ENCODE measurements around the gene HACD3. TPM values are rescaled to one million over a fixed set of nuclear protein-coding genes. Genes with fewer than 3 reads are reported as not detected.
A peak's percentile ranks its signal among the peaks of the same experiment; 100 is the strongest.
"Not testable (repeated sequence)": the region's sequence is repeated elsewhere in the genome, so short reads cannot be mapped to it uniquely, and the experiment has no call there.

Gene HACD3
- total RNA-seq, 1 experiment from 2014 or later: 133 TPM

DNA sequence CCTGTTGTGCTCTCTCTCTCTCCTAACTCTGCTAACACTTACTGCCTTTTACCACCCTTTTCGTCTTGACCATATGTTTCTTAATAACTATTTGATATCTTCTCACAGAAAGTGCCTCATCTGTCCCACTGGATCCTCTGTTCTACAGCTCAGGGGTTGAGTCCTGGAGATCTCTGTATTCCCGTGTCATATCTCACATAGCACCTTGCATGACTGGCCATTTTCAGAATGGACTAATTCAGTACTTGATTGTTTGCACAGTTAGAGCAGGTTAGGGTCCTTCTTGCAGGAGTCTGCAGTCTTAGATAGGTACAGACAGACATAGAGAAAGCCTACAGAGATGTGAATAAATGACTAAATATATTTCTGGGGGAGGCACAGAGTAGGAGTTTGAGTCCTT lies 20.9 kb downstream of the HACD3 start:
- Histone ChIP-seq H3K23ac (ENCODE audit: insufficient read length, low read depth, low read length) (no peak overlapping the region), H4K8ac (replicated peaks; ENCODE audit: insufficient read length, low read depth, low read length) (no peak overlapping the region), H3K18ac (ENCODE audit: insufficient read length, low read depth, low read length) (no peak overlapping the region), H4K91ac (ENCODE audit: insufficient read length, low read depth, low read length) (no peak overlapping the region), H3K4me1 (ENCODE audit: insufficient read depth, low read length) (peaks cover 6% of the 10 kb centered on the region; the same call in 1 of the 2 replicates), H3K9me3 (ENCODE audit: control insufficient read depth, low read depth, low read length) (no peaks in the 10 kb centered on the region), H2BK120ac (ENCODE audit: low read depth, low read length, poor library complexity, severe bottlenecking) (no peak overlapping the region), H2BK5ac (ENCODE audit: insufficient read length, low read length) (no peak overlapping the region), H3K27me3 (ENCODE audit: insufficient read depth, low read length) (no peaks in the 10 kb centered on the region), H3K4ac (ENCODE audit: low read depth, low read length) (no peak overlapping the region), H3K79me2 (ENCODE audit: insufficient read depth, low read length) (peaks cover 2% of the 10 kb centered on the region; the same call in 1 of the 2 replicates), H3K79me1 (ENCODE audit: insufficient read depth, low read depth, low read length, poor library complexity, severe bottlenecking) (peaks cover 11% of the 10 kb centered on the region), H2AFZ (ENCODE audit: low read length) (no peak overlapping the region), H3K14ac (ENCODE audit: insufficient read depth, low read length) (no peak overlapping the region), H2BK20ac (ENCODE audit: low read depth, low read length, poor library complexity, severe bottlenecking) (no peak overlapping the region), H2BK15ac (ENCODE audit: low read depth, low read length) (no peak overlapping the region), H3K4me2 (ENCODE audit: insufficient read depth, insufficient read length, low read length) (no peak overlapping the region), H3K9ac (ENCODE audit: extremely low read depth, insufficient read length, low read length) (no peak overlapping the region), H4K5ac (ENCODE audit: insufficient read length, low read depth, low read length) (no peak overlapping the region), H3T11ph (ENCODE audit: low read length) (no peak overlapping the region), H3K56ac (ENCODE audit: insufficient read length, low read depth, low read length) (no peak overlapping the region), H2BK12ac (ENCODE audit: insufficient read length, low read depth, low read length) (no peak overlapping the region), H4K20me1 (ENCODE audit: control insufficient read depth, insufficient read depth, insufficient read length) (no peaks in the 10 kb centered on the region), H3K27ac (ENCODE audit: insufficient read length, low read depth, low read length) (no peak overlapping the region), H3K23me2 (ENCODE audit: insufficient read length, low read depth, low read length, poor library complexity, severe bottlenecking) (no peaks in the 10 kb centered on the region), H2AK5ac (ENCODE audit: insufficient read length, low read length) (no peak overlapping the region)
- no CpG with 5 or more reads among the region's 2 CpGs for WGBS (ENCODE audit: extremely low coverage, insufficient read length, low lambda C conversion rate)
- H3K4me3 Mint-ChIP-seq: no peak overlapping the region
- peaks cover 15 to 20% of the 10 kb centered on the region in 2 experiments for H3K4me1 Mint-ChIP-seq
- H3K9me3 Mint-ChIP-seq: no peaks in the 10 kb centered on the region
- H3K27ac Mint-ChIP-seq: peak overlapping the region in 1 of 3 experiments; percentile 14; a peak in 2 of 7 replicates
- DNase-seq: no peak
- no peaks in the 10 kb centered on the region for H3K27me3 Mint-ChIP-seq (ENCODE audit: low read depth)
- peaks cover 13 to 39% (median 38%) of the 10 kb centered on the region in 3 experiments; a peak in 6 of 7 replicates for H3K36me3 Mint-ChIP-seq (ENCODE audit: insufficient read depth in 1 of 3, low read depth in 3 of 3)
- TF ChIP-seq, protein P1, sequence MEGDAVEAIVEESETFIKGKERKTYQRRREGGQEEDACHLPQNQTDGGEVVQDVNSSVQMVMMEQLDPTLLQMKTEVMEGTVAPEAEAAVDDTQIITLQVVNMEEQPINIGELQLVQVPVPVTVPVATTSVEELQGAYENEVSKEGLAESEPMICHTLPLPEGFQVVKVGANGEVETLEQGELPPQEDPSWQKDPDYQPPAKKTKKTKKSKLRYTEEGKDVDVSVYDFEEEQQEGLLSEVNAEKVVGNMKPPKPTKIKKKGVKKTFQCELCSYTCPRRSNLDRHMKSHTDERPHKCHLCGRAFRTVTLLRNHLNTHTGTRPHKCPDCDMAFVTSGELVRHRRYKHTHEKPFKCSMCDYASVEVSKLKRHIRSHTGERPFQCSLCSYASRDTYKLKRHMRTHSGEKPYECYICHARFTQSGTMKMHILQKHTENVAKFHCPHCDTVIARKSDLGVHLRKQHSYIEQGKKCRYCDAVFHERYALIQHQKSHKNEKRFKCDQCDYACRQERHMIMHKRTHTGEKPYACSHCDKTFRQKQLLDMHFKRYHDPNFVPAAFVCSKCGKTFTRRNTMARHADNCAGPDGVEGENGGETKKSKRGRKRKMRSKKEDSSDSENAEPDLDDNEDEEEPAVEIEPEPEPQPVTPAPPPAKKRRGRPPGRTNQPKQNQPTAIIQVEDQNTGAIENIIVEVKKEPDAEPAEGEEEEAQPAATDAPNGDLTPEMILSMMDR (conservative IDR thresholded peaks at IDR 0.05): no peak

DNA sequence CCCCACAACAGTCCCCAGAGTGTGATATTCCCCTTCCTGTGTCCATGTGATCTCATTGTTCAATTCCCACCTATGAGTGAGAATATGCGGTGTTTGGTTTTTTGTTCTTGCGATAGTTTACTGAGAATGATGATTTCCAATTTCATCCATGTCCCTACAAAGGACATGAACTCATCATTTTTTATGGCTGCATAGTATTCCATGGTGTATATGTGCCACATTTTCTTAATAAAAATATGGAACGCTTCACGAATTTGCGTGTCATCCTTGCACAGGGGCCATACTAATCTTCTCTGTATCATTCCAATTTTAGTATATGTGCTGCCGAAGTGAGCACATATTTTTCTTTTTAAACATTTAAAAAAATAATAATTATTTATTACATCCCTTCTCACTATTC lies 22.6 kb downstream of the HACD3 start:
- not testable (repeated sequence) for H3K4me2 ChIP-seq (ENCODE audit: insufficient read depth, insufficient read length, low read length); H3K18ac ChIP-seq (ENCODE audit: insufficient read length, low read depth, low read length); H4K20me1 ChIP-seq (ENCODE audit: control insufficient read depth, insufficient read depth, insufficient read length); H3K79me2 ChIP-seq (ENCODE audit: insufficient read depth, low read length); H3K4ac ChIP-seq (ENCODE audit: low read depth, low read length); H3K23ac ChIP-seq (ENCODE audit: insufficient read length, low read depth, low read length); H4K91ac ChIP-seq (ENCODE audit: insufficient read length, low read depth, low read length); H2BK20ac ChIP-seq (ENCODE audit: low read depth, low read length, poor library complexity, severe bottlenecking); H2BK120ac ChIP-seq (ENCODE audit: low read depth, low read length, poor library complexity, severe bottlenecking); H4K5ac ChIP-seq (ENCODE audit: insufficient read length, low read depth, low read length); H3K27me3 Mint-ChIP-seq (ENCODE audit: low read depth); H4K8ac ChIP-seq (replicated peaks; ENCODE audit: insufficient read length, low read depth, low read length); H3K9ac ChIP-seq (ENCODE audit: extremely low read depth, insufficient read length, low read length); H2AFZ ChIP-seq (ENCODE audit: low read length); H3K56ac ChIP-seq (ENCODE audit: insufficient read length, low read depth, low read length); H3K9me3 ChIP-seq (ENCODE audit: control insufficient read depth, low read depth, low read length); H3K4me1 ChIP-seq (ENCODE audit: insufficient read depth, low read length); H2AK5ac ChIP-seq (ENCODE audit: insufficient read length, low read length); H3K27ac Mint-ChIP-seq; H2BK15ac ChIP-seq (ENCODE audit: low read depth, low read length); H3K4me3 Mint-ChIP-seq; H3K27me3 ChIP-seq (ENCODE audit: insufficient read depth, low read length); H3K9me3 Mint-ChIP-seq; H3K79me1 ChIP-seq (ENCODE audit: insufficient read depth, low read depth, low read length, poor library complexity, severe bottlenecking); H2BK5ac ChIP-seq (ENCODE audit: insufficient read length, low read length); H3K27ac ChIP-seq (ENCODE audit: insufficient read length, low read depth, low read length); H2BK12ac ChIP-seq (ENCODE audit: insufficient read length, low read depth, low read length); H3K23me2 ChIP-seq (ENCODE audit: insufficient read length, low read depth, low read length, poor library complexity, severe bottlenecking); H3T11ph ChIP-seq (ENCODE audit: low read length); H3K14ac ChIP-seq (ENCODE audit: insufficient read depth, low read length); DNase-seq
- WGBS (ENCODE audit: extremely low coverage, insufficient read length, low lambda C conversion rate): no CpG with 5 or more reads among the region's 6 CpGs
- peaks cover 26 to 54% (median 51%) of the 10 kb centered on the region in 3 experiments; a peak in 6 of 7 replicates for H3K36me3 Mint-ChIP-seq (ENCODE audit: insufficient read depth in 1 of 3, low read depth in 3 of 3)
- peaks cover 15 to 17% of the 10 kb centered on the region in 2 experiments for H3K4me1 Mint-ChIP-seq

All from H9 (cell line).